ENCODE measurements around the gene LSM12. TPM values are rescaled to one million over a fixed set of nuclear protein-coding genes. Genes with fewer than 3 reads are reported as not detected.

LSM12 gene
- total RNA-seq, 1 donor from 2014 or later, result 27.2 TPM

DNA sequence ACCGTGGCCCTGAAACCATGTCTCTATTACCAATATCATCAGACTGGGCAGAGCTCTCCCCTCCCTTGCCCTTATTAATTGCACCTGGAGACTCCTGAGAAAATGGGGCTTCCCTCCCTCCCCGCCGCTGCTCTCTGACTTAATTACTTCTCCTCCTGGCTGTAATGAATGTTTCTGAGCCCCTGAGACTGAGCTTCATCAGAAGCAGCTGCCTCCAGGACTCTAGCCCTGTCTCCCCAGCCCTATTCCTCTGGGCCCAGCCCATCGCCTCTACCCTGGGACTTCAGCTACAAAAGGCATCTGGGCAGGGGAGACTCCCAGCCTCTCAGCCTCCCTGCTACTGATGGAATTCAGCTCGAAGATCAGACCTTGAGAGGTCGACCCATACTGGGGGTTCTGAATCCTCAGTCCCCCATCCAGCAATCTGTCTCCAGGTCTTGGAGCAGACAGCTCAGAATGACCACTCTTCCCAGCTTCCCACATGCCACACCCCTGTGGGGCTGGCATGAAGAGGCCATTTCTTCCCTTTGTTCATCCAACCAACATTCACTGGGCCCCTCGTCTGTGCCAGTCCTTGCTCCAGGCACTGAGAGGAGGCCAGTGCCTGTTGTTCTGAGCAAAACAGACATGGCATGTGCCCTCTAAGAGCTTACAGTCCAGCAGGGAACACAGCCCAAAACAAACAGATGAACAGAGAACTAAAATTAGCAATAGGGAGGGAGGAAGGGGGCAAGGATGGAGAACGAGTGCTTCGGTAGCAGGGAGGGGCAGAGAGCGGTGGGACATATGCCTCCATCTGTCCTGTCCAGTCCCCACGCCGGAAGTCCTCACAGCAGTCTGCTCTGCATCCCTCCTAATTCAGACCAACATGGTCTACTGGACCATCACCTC lies 79.1 kb downstream of the LSM12 start:
- DNase-seq (ENCODE audit: low spot score), result no peak

DNA sequence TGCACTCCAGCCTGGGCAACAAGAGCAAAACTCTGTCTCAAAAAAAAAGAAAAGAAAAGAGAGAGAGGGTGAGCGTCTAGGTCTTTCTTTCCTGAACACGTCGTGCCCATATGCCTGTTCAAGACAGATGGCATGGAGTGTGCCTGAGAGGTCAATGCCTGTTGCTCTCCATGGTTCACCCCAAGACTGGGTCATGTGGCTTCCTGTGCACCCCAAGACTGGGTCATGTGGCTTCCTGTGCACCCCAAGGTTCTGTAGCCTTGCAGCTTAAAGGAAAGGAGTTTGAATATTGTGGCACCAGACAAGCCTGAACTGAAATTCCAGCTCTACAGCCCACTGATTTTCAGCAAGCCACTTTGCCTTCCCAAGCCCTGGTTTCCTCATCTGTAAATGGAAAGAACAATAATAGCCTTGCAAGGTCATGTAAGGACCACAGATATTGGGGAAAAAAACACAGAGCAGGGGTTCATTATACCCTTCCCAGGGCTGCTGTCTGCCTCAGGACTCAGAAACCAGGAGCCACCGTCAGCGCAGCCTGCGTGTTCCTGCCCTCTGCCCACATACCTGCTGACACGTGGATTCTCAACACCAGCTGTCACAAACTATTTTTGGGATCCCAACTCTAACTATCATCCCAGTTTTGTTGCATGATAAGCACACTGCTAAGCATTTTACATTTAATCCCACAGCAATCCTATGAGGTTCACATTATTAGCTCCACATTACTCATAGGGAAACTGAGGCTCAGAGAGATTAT lies 80.1 kb downstream of the LSM12 start:
- DNase-seq (ENCODE audit: low spot score), result no peak

DNA sequence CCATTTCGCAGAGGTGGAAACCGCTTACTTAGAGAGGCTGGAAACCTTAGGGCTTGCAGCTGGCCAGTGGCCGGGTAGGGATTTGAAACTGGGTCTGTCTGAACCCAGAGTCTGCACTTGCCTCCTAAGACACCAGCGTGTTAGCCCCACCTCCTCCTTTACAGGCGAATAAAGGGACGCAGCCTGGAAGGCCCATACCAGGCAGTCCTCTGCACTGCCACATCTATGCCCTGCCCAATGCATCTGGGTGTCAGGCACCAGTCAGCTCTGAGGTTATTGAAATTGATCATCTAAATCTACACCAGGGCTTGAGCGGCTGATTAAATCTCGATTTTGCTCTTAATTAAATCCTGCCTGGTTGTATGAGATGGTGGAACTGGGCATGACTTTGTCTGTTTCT lies 82.0 kb downstream of the LSM12 start:
- no peak for DNase-seq (ENCODE audit: low spot score)

Other genes with a start within 250 kb of the LSM12 start
- gene MPP3, start 233.5 kb downstream of the LSM12 start, total RNA-seq (ENCODE audit: insufficient read depth, low replicate concordance), result 11.6 TPM
- not detected for gene CD300LG, start 219.5 kb downstream of the LSM12 start, total RNA-seq (ENCODE audit: insufficient read depth, low replicate concordance)
- 5.5 TPM for gene MPP2, start 159.1 kb downstream of the LSM12 start, total RNA-seq (ENCODE audit: insufficient read depth, low replicate concordance)
- gene PPY, start 124.2 kb downstream of the LSM12 start, total RNA-seq (ENCODE audit: insufficient read depth, low replicate concordance), result not detected
- not detected for gene PYY, start 112.7 kb downstream of the LSM12 start, total RNA-seq (ENCODE audit: insufficient read depth, low replicate concordance)
- 0.48 TPM for gene NAGS, start 62.0 kb downstream of the LSM12 start, total RNA-seq (ENCODE audit: insufficient read depth, low replicate concordance)
- gene TMEM101, start 51.7 kb downstream of the LSM12 start, total RNA-seq (ENCODE audit: insufficient read depth, low replicate concordance), result 47.2 TPM
- gene G6PC3, start 4.1 kb upstream of the LSM12 start, total RNA-seq (ENCODE audit: insufficient read depth, low replicate concordance), result 3.6 TPM
- 26.7 TPM for gene HDAC5, start 57.0 kb upstream of the LSM12 start, total RNA-seq (ENCODE audit: insufficient read depth, low replicate concordance)
- gene HROB, start 75.3 kb upstream of the LSM12 start, total RNA-seq (ENCODE audit: insufficient read depth, low replicate concordance), result 2.6 TPM
- gene ASB16, start 104.0 kb upstream of the LSM12 start, total RNA-seq (ENCODE audit: insufficient read depth, low replicate concordance), result not detected
- 24.6 TPM for gene TMUB2, start 120.3 kb upstream of the LSM12 start, total RNA-seq (ENCODE audit: insufficient read depth, low replicate concordance)
- 33.0 TPM for gene ATXN7L3, start 133.2 kb upstream of the LSM12 start, total RNA-seq (ENCODE audit: insufficient read depth, low replicate concordance)
- gene UBTF, start 153.0 kb upstream of the LSM12 start, total RNA-seq (ENCODE audit: insufficient read depth, low replicate concordance), result 123 TPM
- gene SLC4A1, start 201.5 kb upstream of the LSM12 start, total RNA-seq (ENCODE audit: insufficient read depth, low replicate concordance), result 34.4 TPM
- gene RUNDC3A, start 241.9 kb upstream of the LSM12 start, total RNA-seq (ENCODE audit: insufficient read depth, low replicate concordance), result 17.3 TPM

Measured in umbilical cord (tissue), 2 donors.